Measurements from ENCODE around the gene REXO1. TPM values are rescaled to one million over a fixed set of nuclear protein-coding genes. Genes with fewer than 3 reads are reported as not detected.

The REXO1 gene
- polyA plus RNA-seq, 1 experiment, result 11.0 TPM

GRCh38 chr19:1863638-1864479 is 15.6 kb upstream of the REXO1 start:
- TF ChIP-seq CTCF (IDR thresholded peaks at IDR 0.05; ENCODE audit: insufficient read depth, low read depth, low read length), result no peak
- Histone ChIP-seq H3K27me3 (ENCODE audit: control insufficient read depth, insufficient read depth, low read length) (no peaks in the 10 kb centered on the region), H3K4me3 (ENCODE audit: low read depth, low read length) (peak overlapping the region; percentile 86), H3K36me3 (ENCODE audit: control insufficient read depth, insufficient read depth, low read length) (no peaks in the 10 kb centered on the region; the same call in 1 of the 2 replicates)
- POLR2A ChIA-PET, result no interaction called here
- CTCF ChIA-PET, result interaction anchor here (0.8 to 1.6 kb wide), 6 partner anchors 11 to 40 kb away, joined by 3 to 8 read pairs (median 4); no protein-coding TSS in a partner anchor
- peak; percentile 30 for DNase-seq (ENCODE audit: low read depth)

DNA sequence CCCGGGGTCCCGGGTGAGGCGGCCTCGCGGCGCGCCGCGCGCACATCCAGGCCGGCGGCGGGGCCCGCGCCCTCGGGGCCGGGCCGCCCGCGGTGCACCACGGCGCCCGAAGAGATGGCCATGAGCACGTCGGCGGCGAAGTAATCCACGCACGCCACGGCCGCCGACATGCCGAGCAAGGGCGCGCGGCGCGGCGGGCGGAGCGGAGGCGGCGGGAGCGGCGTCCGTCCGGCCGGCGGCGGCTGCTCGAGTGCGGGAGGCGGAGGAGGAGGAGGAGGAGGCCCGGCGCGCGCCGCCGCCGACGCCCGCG is 15.0 kb upstream of the REXO1 start, which contains the start of gene KLF16:
KLF16 (minus strand) TSS at position 252 of the 310 bp plus-strand sequence; CDS start at position 170, 82 bp downstream.
- DNase-seq (ENCODE audit: low read depth), result no peak
- CTCF ChIA-PET, result no interaction called here
- Histone ChIP-seq H3K36me3 (ENCODE audit: control insufficient read depth, insufficient read depth, low read length) (no peaks in the 10 kb centered on the region; the same call in 1 of the 2 replicates), H3K27me3 (ENCODE audit: control insufficient read depth, insufficient read depth, low read length) (no peaks in the 10 kb centered on the region), H3K4me3 (ENCODE audit: low read depth, low read length) (peak within 1 kb of the TSS; percentile 91)
- TF ChIP-seq CTCF (IDR thresholded peaks at IDR 0.05; ENCODE audit: insufficient read depth, low read depth, low read length), result no peak
- POLR2A ChIA-PET, result no interaction called here

GRCh38 chr19:1862424-1863327 is 14.4 kb upstream of the REXO1 start:
- peak overlapping the region; percentile 91 for H3K4me3 ChIP-seq (ENCODE audit: low read depth, low read length)
- ChIA-PET CTCF (no interaction called here), POLR2A (no interaction called here)
- TF ChIP-seq CTCF (IDR thresholded peaks at IDR 0.05; ENCODE audit: insufficient read depth, low read depth, low read length), result no peak
- DNase-seq (ENCODE audit: low read depth), result no peak
- H3K36me3 ChIP-seq (ENCODE audit: control insufficient read depth, insufficient read depth, low read length), result no peaks in the 10 kb centered on the region; the same call in 1 of the 2 replicates
- H3K27me3 ChIP-seq (ENCODE audit: control insufficient read depth, insufficient read depth, low read length), result no peaks in the 10 kb centered on the region

DNA sequence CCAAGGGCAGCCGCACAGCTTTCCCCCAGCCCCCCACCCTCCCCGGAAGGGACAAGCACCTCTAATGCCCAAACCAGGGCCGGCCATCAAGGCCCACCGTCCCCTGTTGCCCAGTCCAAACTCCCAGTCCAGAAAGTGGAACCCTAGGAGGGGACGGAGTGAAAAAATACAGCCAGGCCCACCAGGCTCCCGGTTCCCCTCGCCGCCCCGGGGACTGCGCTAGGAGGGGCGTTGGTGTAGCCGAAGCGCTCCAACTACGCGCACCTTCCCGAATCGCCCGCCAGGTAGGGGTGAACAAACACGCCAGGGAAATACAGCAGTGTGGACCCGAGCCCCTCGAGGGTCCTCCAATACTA is 13.8 kb upstream of the REXO1 start:
- H3K36me3 ChIP-seq (ENCODE audit: control insufficient read depth, insufficient read depth, low read length), result no peaks in the 10 kb centered on the region; the same call in 1 of the 2 replicates
- peak overlapping the region; percentile 91 for H3K4me3 ChIP-seq (ENCODE audit: low read depth, low read length)
- DNase-seq (ENCODE audit: low read depth), result no peak
- no peak for TF ChIP-seq CTCF (IDR thresholded peaks at IDR 0.05; ENCODE audit: insufficient read depth, low read depth, low read length)
- ChIA-PET CTCF (no interaction called here), POLR2A (no interaction called here)
- no peaks in the 10 kb centered on the region for H3K27me3 ChIP-seq (ENCODE audit: control insufficient read depth, insufficient read depth, low read length)

DNA sequence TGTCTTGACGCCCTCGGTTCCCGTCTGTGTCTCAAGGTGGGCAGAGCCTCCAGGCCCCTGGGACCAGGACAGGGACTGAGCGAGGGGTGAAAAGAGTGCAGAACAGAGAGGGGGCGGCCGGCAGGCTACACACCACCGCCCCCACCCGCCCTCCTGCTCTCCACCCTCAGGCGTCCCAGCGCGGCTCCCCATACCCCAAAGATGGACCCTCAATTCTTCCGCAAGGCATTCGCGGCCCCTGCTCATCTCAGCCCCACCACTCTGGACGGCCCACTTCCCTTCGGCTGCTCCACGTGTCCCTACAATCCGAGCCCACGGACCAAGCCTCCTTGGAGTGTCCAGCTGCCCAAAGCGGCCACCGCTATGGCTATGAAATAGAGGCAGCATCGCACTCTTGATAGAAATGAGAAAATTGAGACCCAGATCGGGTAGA is 13.3 kb upstream of the REXO1 start:
- H3K27me3 ChIP-seq (ENCODE audit: control insufficient read depth, insufficient read depth, low read length), result no peaks in the 10 kb centered on the region
- POLR2A ChIA-PET, result no interaction called here
- no peaks in the 10 kb centered on the region for H3K36me3 ChIP-seq (ENCODE audit: control insufficient read depth, insufficient read depth, low read length)
- CTCF ChIA-PET, result no interaction called here
- no peak for DNase-seq (ENCODE audit: low read depth)
- TF ChIP-seq CTCF (IDR thresholded peaks at IDR 0.05; ENCODE audit: insufficient read depth, low read depth, low read length), result no peak
- peak overlapping the region; percentile 91 for H3K4me3 ChIP-seq (ENCODE audit: low read depth, low read length)

All from BJ (cell line).